Adrenal gland (tissue), 5 donors: Measurements from ENCODE around the gene DMRT3.

Experiments
- POLR2A ChIP-seq, 2 donors: fragments of 450-650 bp; IDR thresholded peaks; one replicate each; pipeline ENCODE4 v1.6.1; 2017; ENCODE audit warnings: antibody characterized with exemption in 2 of 2, mild to moderate bottlenecking in 2 of 2, moderate library complexity in 1 of 2
- TF ChIP-seq, protein P1 (sequence below), 6 experiments: fragments of 450-650 bp in 4 of 6; fragments of 200-600 bp in 2 of 6; sonication (generic) in 1 of 6; IDR thresholded peaks; 1 replicate in 5 of 6; 2 replicates in 1 of 6; pipeline versions ENCODE4 v1.5.1 to v1.8.0; 2016 to 2021; ENCODE audit warnings: antibody characterized with exemption in 6 of 6, mild to moderate bottlenecking in 2 of 6, moderate library complexity in 1 of 6
- donor health status: DM: no; HTN: no; CAD: no.

DNA sequence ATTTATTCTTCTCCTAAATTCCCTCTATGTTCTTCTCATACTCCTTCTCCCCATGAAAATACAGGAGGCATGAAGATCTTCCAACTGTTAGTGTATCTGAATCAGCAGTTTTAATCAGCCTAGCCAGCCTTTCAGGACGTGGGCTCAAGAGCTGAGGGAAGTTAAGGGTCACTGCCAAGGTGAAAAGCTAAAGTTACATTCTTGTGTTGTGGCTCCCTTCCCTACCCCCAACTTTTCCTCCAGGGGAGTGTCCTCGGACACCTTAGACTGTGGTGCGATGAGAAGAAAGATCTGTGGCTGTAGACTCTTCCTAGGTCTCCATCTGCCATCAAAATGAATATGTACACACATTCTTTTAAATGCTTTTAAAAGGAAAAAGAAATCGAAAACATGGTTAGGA lies 4.2 kb downstream of the DMRT3 start:
- TF ChIP-seq, protein P1, sequence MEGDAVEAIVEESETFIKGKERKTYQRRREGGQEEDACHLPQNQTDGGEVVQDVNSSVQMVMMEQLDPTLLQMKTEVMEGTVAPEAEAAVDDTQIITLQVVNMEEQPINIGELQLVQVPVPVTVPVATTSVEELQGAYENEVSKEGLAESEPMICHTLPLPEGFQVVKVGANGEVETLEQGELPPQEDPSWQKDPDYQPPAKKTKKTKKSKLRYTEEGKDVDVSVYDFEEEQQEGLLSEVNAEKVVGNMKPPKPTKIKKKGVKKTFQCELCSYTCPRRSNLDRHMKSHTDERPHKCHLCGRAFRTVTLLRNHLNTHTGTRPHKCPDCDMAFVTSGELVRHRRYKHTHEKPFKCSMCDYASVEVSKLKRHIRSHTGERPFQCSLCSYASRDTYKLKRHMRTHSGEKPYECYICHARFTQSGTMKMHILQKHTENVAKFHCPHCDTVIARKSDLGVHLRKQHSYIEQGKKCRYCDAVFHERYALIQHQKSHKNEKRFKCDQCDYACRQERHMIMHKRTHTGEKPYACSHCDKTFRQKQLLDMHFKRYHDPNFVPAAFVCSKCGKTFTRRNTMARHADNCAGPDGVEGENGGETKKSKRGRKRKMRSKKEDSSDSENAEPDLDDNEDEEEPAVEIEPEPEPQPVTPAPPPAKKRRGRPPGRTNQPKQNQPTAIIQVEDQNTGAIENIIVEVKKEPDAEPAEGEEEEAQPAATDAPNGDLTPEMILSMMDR (IDR thresholded peaks at IDR 0.05) = no peak
- no peak for TF ChIP-seq POLR2A (IDR thresholded peaks at IDR 0.05)
